Measurements from ENCODE around the gene CPE. TPM values are rescaled to one million over a fixed set of nuclear protein-coding genes. Genes with fewer than 3 reads are reported as not detected.

CPE gene
- total and polyA plus RNA-seq, 10 of the 15 experiments (the other 5 are each of a cell fraction or from before 2014, with no cell fraction given): 0.05 to 0.14 TPM; not detected in 8

DNA sequence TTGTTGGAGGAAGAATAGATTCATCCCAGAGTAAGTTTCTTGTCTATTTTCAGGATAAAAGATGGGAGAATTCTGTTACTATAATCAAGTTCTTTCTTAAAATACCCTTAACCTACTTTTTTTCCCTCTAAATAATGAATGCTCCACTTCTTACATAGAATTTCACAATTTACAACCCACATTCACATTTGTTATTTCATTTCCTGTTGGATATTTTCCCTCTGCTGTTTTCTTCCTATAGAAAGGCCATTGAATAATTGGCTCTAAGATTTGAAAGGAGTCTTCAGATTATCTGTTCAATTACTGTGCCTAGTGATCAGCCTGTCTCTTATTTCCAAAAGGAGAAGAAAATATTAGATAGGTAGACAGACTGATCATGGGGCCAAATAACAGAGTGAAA lies 79.7 kb downstream of the CPE start:
- Histone ChIP-seq H3K4me2 (ENCODE audit: control insufficient read depth, insufficient read depth) (no peak overlapping the region), H3K9me3 (replicated peaks; ENCODE audit: control insufficient read depth, insufficient read depth, low read length) (no peaks in the 10 kb centered on the region), H3K79me2 (ENCODE audit: control insufficient read depth, insufficient read depth, low read length) (no peaks in the 10 kb centered on the region), H2AFZ (ENCODE audit: control insufficient read depth, low read depth, low read length) (no peak overlapping the region), H4K20me1 (ENCODE audit: control insufficient read depth, insufficient read depth) (no peaks in the 10 kb centered on the region), H3K27ac (ENCODE audit: control insufficient read depth, insufficient read depth) (no peak overlapping the region), H3K36me3 (ENCODE audit: control insufficient read depth in 2 of 2, insufficient read depth in 2 of 2, low read length in 1 of 2) (no peaks in the 10 kb centered on the region), H3K4me1 (ENCODE audit: control insufficient read depth, insufficient read depth, low read length) (no peaks in the 10 kb centered on the region), H3K9ac (ENCODE audit: control insufficient read depth, insufficient read depth, low read length) (no peak overlapping the region), H3K27me3 (replicated peaks in 1 of 2; ENCODE audit: control insufficient read depth in 2 of 2, insufficient read depth in 2 of 2, low read length in 1 of 2) (no peaks in the 10 kb centered on the region), H3K4me3 (no peak overlapping the region)
- no TSS peak for BruUV-seq (replicated peaks)
- intact Hi-C loops (cut with micrococcal nuclease; ENCODE audit: unreplicated experiment) (no loop called here), in situ Hi-C loops (cut with MboI) (no loop called here)
- RAD21 ChIA-PET (ENCODE audit: unreplicated experiment): interaction anchor here (0.9 kb wide), 1 partner anchor 327 kb away, joined by 4 read pairs; no protein-coding TSS in a partner anchor
- no peak for ATAC-seq
- no peak for DNase-seq (ENCODE audit: low read depth, low spot score)
- POLR2A ChIA-PET: no interaction called here
- SMC1A ChIA-PET (ENCODE audit: uncharacterized antibody, unreplicated experiment): interaction anchor here (1.7 kb wide), 1 partner anchor 328 kb away, joined by 4 read pairs; no protein-coding TSS in a partner anchor
- CTCF ChIA-PET: interaction anchor here (0.8 to 2.6 kb wide), 3 partner anchors 11 to 327 kb away, joined by 3 to 6 read pairs (median 6); no protein-coding TSS in a partner anchor
- FAIRE-seq: no peak
- TF ChIP-seq MTA2 (IDR thresholded peaks at IDR 0.05; ENCODE audit: low read depth) (no peak), GABPA (IDR thresholded peaks at IDR 0.05; ENCODE audit: low read depth) (no peak), RAD51 (IDR thresholded peaks at IDR 0.05) (no peak)

- H3K79me2 ChIP-seq (ENCODE audit: control insufficient read depth, insufficient read depth, low read length): no peaks in the 10 kb centered on the region
- H4K20me1 ChIP-seq (ENCODE audit: control insufficient read depth, insufficient read depth): no peaks in the 10 kb centered on the region
- DNase-seq (ENCODE audit: low read depth, low spot score) (no peak), ATAC-seq (no peak), FAIRE-seq (no peak)
- H3K4me2 ChIP-seq (ENCODE audit: control insufficient read depth, insufficient read depth): no peak overlapping the region
- in situ Hi-C loops (cut with MboI) (loop anchor here (5.0 kb wide), 1 partner anchor 329 kb away; no protein-coding TSS in a partner anchor), intact Hi-C loops (cut with micrococcal nuclease; ENCODE audit: unreplicated experiment) (no loop called here)
- H3K4me1 ChIP-seq (ENCODE audit: control insufficient read depth, insufficient read depth, low read length): no peaks in the 10 kb centered on the region
- no peak overlapping the region for H2AFZ ChIP-seq (ENCODE audit: control insufficient read depth, low read depth, low read length)
- ChIA-PET POLR2A (no interaction called here), CTCF (interaction anchor here (0.5 to 2.9 kb wide), 5 partner anchors 14 to 330 kb away, joined by 3 to 32 read pairs (median 6); no protein-coding TSS in a partner anchor), RAD21 (ENCODE audit: unreplicated experiment) (interaction anchor here (1.2 to 3.4 kb wide), 2 partner anchors 117 to 330 kb away, joined by 5 to 24 read pairs; no protein-coding TSS in a partner anchor), SMC1A (ENCODE audit: uncharacterized antibody, unreplicated experiment) (interaction anchor here (1.3 to 3.1 kb wide), 4 partner anchors 30 to 503 kb away, joined by 3 to 23 read pairs (median 4); no protein-coding TSS in a partner anchor)
- H3K4me3 ChIP-seq: no peak overlapping the region
- H3K36me3 ChIP-seq (ENCODE audit: control insufficient read depth in 2 of 2, insufficient read depth in 2 of 2, low read length in 1 of 2): no peaks in the 10 kb centered on the region
- no TSS peak for BruUV-seq (replicated peaks)
- H3K9me3 ChIP-seq (replicated peaks; ENCODE audit: control insufficient read depth, insufficient read depth, low read length): no peaks in the 10 kb centered on the region
- 43% methylated on average over 8 of the region's 8 CpGs for WGBS (ENCODE audit: insufficient coverage, insufficient replicate concordance, low lambda C conversion rate, missing lambda C conversion rate)
- H3K9ac ChIP-seq (ENCODE audit: control insufficient read depth, insufficient read depth, low read length): no peak overlapping the region
- no peak overlapping the region for H3K27ac ChIP-seq (ENCODE audit: control insufficient read depth, insufficient read depth)
- H3K27me3 ChIP-seq (replicated peaks in 1 of 2; ENCODE audit: control insufficient read depth in 2 of 2, insufficient read depth in 2 of 2, low read length in 1 of 2): no peaks in the 10 kb centered on the region
- TF ChIP-seq E4F1 (IDR thresholded peaks at IDR 0.05; ENCODE audit: borderline replicate concordance, partially characterized antibody) (no peak), NFXL1 (IDR thresholded peaks at IDR 0.05; ENCODE audit: borderline replicate concordance) (no peak), NFYB (IDR thresholded peaks at IDR 0.05; ENCODE audit: insufficient read depth, low read depth, low read length) (no peak), CBFB (IDR thresholded peaks at IDR 0.05; ENCODE audit: low read depth) (no peak), ZBED1 (IDR thresholded peaks at IDR 0.05; ENCODE audit: borderline replicate concordance) (no peak), EP300 (IDR thresholded peaks at IDR 0.05; ENCODE audit: borderline replicate concordance in 1 of 2, control insufficient read depth in 1 of 2, low read depth in 2 of 2, low read length in 2 of 2) (no peak), ZSCAN29 (IDR thresholded peaks at IDR 0.05) (no peak)
- TF ChIP-seq, protein P1, sequence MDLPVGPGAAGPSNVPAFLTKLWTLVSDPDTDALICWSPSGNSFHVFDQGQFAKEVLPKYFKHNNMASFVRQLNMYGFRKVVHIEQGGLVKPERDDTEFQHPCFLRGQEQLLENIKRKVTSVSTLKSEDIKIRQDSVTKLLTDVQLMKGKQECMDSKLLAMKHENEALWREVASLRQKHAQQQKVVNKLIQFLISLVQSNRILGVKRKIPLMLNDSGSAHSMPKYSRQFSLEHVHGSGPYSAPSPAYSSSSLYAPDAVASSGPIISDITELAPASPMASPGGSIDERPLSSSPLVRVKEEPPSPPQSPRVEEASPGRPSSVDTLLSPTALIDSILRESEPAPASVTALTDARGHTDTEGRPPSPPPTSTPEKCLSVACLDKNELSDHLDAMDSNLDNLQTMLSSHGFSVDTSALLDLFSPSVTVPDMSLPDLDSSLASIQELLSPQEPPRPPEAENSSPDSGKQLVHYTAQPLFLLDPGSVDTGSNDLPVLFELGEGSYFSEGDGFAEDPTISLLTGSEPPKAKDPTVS (IDR thresholded peaks at IDR 0.05; ENCODE audit: low read depth, low read length): no peak
- TF ChIP-seq, protein P2, sequence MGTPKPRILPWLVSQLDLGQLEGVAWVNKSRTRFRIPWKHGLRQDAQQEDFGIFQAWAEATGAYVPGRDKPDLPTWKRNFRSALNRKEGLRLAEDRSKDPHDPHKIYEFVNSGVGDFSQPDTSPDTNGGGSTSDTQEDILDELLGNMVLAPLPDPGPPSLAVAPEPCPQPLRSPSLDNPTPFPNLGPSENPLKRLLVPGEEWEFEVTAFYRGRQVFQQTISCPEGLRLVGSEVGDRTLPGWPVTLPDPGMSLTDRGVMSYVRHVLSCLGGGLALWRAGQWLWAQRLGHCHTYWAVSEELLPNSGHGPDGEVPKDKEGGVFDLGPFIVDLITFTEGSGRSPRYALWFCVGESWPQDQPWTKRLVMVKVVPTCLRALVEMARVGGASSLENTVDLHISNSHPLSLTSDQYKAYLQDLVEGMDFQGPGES (IDR thresholded peaks at IDR 0.05): no peak
These were observed 82.5 kb downstream of the CPE start for GRCh38 chr4:165461159-165461821.

All from GM12878 (cell line).